ACC112 (cell line): Measurements from ENCODE around the gene RBBP5.

ENCODE experiments used
- H2AFZ ChIP-seq: fragments of 200-600 bp; sonication (generic); one replicate; pipeline ENCODE4 v1.6.0; 2017; ENCODE audit warnings: antibody characterized with exemption, low read length; ENCODE audit not compliant: unreplicated experiment
- H3K27ac ChIP-seq: fragments of 200-600 bp; sonication (generic); 2 replicates; pipeline ENCODE4 v1.5.1; 2014; ENCODE audit warnings: low read depth, mild to moderate bottlenecking, antibody characterized with exemption, low read length, moderate library complexity
- H3K27me3 ChIP-seq: fragments of 200-600 bp; sonication (generic); 2 replicates; pipeline ENCODE4 v1.6.1; 2014; ENCODE audit warnings: mild to moderate bottlenecking, antibody characterized with exemption, low read length, moderate library complexity, mixed read lengths; ENCODE audit not compliant: insufficient read depth
- H3K36me3 ChIP-seq: fragments of 200-600 bp; sonication (generic); 2 replicates; pipeline ENCODE4 v1.6.1; 2016; ENCODE audit warnings: mild to moderate bottlenecking, antibody characterized with exemption, low read length, moderate library complexity, mixed read lengths; ENCODE audit not compliant: insufficient read depth
- H3K4me1 ChIP-seq: fragments of 200-600 bp; sonication (generic); one replicate; pipeline ENCODE4 v1.6.1; 2016; ENCODE audit warnings: low read length, mixed read lengths; ENCODE audit not compliant: insufficient read depth, unreplicated experiment, control insufficient read depth
- H3K4me3 ChIP-seq: fragments of 200-600 bp; sonication (generic); 2 replicates; pipeline ENCODE4 v1.5.1; 2014; ENCODE audit warnings: mild to moderate bottlenecking, low read depth, low read length
- H3K79me2 ChIP-seq: fragments of 200-600 bp; sonication (generic); one replicate; pipeline ENCODE4 v1.6.0; 2016; ENCODE audit warnings: low read length; ENCODE audit not compliant: control insufficient read depth, unreplicated experiment, insufficient read depth

The RBBP5 gene

GRCh38 chr1:205058853-205059252 lies 62.9 kb downstream of the RBBP5 start:
- Histone ChIP-seq H3K36me3 (no peaks in the 10 kb centered on the region), H2AFZ (no peak overlapping the region), H3K4me3 (no peak overlapping the region), H3K27me3 (0 out of 2 replicates have a peak, but pooled peaks cover 5% of the 10 kb centered on the region), H3K79me2 (no peaks in the 10 kb centered on the region), H3K4me1 (no peaks in the 10 kb centered on the region), H3K27ac (no peak overlapping the region)

- Histone ChIP-seq H3K36me3 (no peaks in the 10 kb centered on the region), H3K4me1 (no peaks in the 10 kb centered on the region), H3K27me3 (peaks cover 13% of the 10 kb centered on the region), H3K4me3 (no peak overlapping the region), H3K79me2 (no peaks in the 10 kb centered on the region), H2AFZ (no peak overlapping the region), H3K27ac (no peak overlapping the region)
Measured at GRCh38 chr1:205057808-205058575, 63.8 kb downstream of the RBBP5 start.

- Histone ChIP-seq H3K4me3 (no peak overlapping the region), H3K36me3 (no peaks in the 10 kb centered on the region), H3K27ac (no peak overlapping the region), H3K4me1 (no peaks in the 10 kb centered on the region), H2AFZ (no peak overlapping the region), H3K27me3 (peaks cover 14% of the 10 kb centered on the region), H3K79me2 (no peaks in the 10 kb centered on the region)
Measured at GRCh38 chr1:205056956-205057568, 64.7 kb downstream of the RBBP5 start.

GRCh38 chr1:205056188-205056611 lies 65.6 kb downstream of the RBBP5 start:
- Histone ChIP-seq H3K4me3 (no peak overlapping the region), H3K36me3 (no peaks in the 10 kb centered on the region), H3K27me3 (peaks cover 14% of the 10 kb centered on the region), H3K79me2 (no peaks in the 10 kb centered on the region), H2AFZ (no peak overlapping the region), H3K4me1 (no peaks in the 10 kb centered on the region), H3K27ac (no peak overlapping the region)

GRCh38 chr1:205054013-205054412 lies 67.8 kb downstream of the RBBP5 start:
- no peaks in the 10 kb centered on the region for H3K4me1 ChIP-seq
- H3K79me2 ChIP-seq = no peaks in the 10 kb centered on the region
- H3K27me3 ChIP-seq = peaks cover 15% of the 10 kb centered on the region
- no peak overlapping the region for H3K4me3 ChIP-seq
- H2AFZ ChIP-seq = no peak overlapping the region
- H3K36me3 ChIP-seq = no peaks in the 10 kb centered on the region
- no peak overlapping the region for H3K27ac ChIP-seq

GRCh38 chr1:205053296-205053695 lies 68.5 kb downstream of the RBBP5 start:
- H3K27ac ChIP-seq = no peak overlapping the region
- H3K79me2 ChIP-seq = no peaks in the 10 kb centered on the region
- no peak overlapping the region for H3K4me3 ChIP-seq
- peaks cover 20% of the 10 kb centered on the region for H3K27me3 ChIP-seq
- no peak overlapping the region for H2AFZ ChIP-seq
- no peaks in the 10 kb centered on the region for H3K4me1 ChIP-seq
- no peaks in the 10 kb centered on the region for H3K36me3 ChIP-seq

GRCh38 chr1:205052690-205053089 lies 69.1 kb downstream of the RBBP5 start:
- H3K27ac ChIP-seq = no peak overlapping the region
- H2AFZ ChIP-seq = no peak overlapping the region
- H3K4me1 ChIP-seq = no peaks in the 10 kb centered on the region
- no peaks in the 10 kb centered on the region for H3K36me3 ChIP-seq
- peaks cover 26% of the 10 kb centered on the region for H3K27me3 ChIP-seq
- no peak overlapping the region for H3K4me3 ChIP-seq
- H3K79me2 ChIP-seq = no peaks in the 10 kb centered on the region

- Histone ChIP-seq H3K4me3 (no peak overlapping the region), H3K27me3 (peaks cover 54% of the 10 kb centered on the region), H3K36me3 (no peaks in the 10 kb centered on the region), H3K4me1 (no peaks in the 10 kb centered on the region), H3K27ac (no peak overlapping the region), H2AFZ (no peak overlapping the region), H3K79me2 (no peaks in the 10 kb centered on the region)
Measured at GRCh38 chr1:205049479-205049878, 72.3 kb downstream of the RBBP5 start.

- peaks cover 59% of the 10 kb centered on the region for H3K27me3 ChIP-seq
- H3K27ac ChIP-seq = no peak overlapping the region
Measured at GRCh38 chr1:205048382-205048781, 73.4 kb downstream of the RBBP5 start.

GRCh38 chr1:205047764-205048231 lies 74.0 kb downstream of the RBBP5 start:
- H3K27ac ChIP-seq = no peak overlapping the region

More at GRCh38 chr1:205048382-205048781, 73.4 kb downstream of the RBBP5 start:
- no peaks in the 10 kb centered on the region for H3K36me3 ChIP-seq
- H3K4me1 ChIP-seq = no peaks in the 10 kb centered on the region
- H2AFZ ChIP-seq = no peak overlapping the region
- no peaks in the 10 kb centered on the region for H3K79me2 ChIP-seq
- no peak overlapping the region for H3K4me3 ChIP-seq

GRCh38 chr1:205046870-205047269 lies 74.9 kb downstream of the RBBP5 start:
- Histone ChIP-seq H3K79me2 (no peaks in the 10 kb centered on the region), H3K36me3 (no peaks in the 10 kb centered on the region), H3K27ac (no peak overlapping the region), H3K27me3 (peaks cover 67% of the 10 kb centered on the region), H2AFZ (no peak overlapping the region), H3K4me3 (no peak overlapping the region), H3K4me1 (no peaks in the 10 kb centered on the region)

More at GRCh38 chr1:205047764-205048231, 74.0 kb downstream of the RBBP5 start:
- no peak overlapping the region for H2AFZ ChIP-seq
- H3K4me1 ChIP-seq = no peaks in the 10 kb centered on the region
- H3K36me3 ChIP-seq = no peaks in the 10 kb centered on the region
- H3K79me2 ChIP-seq = no peaks in the 10 kb centered on the region
- H3K4me3 ChIP-seq = no peak overlapping the region
- peaks cover 57% of the 10 kb centered on the region for H3K27me3 ChIP-seq
